NCI-H526 (cell line): Measurements from ENCODE around the gene PTPRM.

Experiments used
- DNase-seq, 2 experiments: peaks; one replicate each; lab custom pipeline; 2025; lab: John Stamatoyannopoulos, UW

Gene PTPRM

GRCh38 chr18:8175501-8176061 is 608.5 kb downstream of the PTPRM start:
- DNase-seq = no peak

- DNase-seq = no peak
Measured at GRCh38 chr18:8176109-8176508, 609.0 kb downstream of the PTPRM start.

GRCh38 chr18:8176554-8176953 is 609.4 kb downstream of the PTPRM start:
- no peak for DNase-seq

GRCh38 chr18:8177330-8178016 is 610.4 kb downstream of the PTPRM start:
- DNase-seq = no peak

- no peak for DNase-seq
Measured at GRCh38 chr18:8186413-8186812, 619.3 kb downstream of the PTPRM start.

- DNase-seq = peak in 1 of 2 experiments; percentile 16
Measured at GRCh38 chr18:8188184-8188583, 621.1 kb downstream of the PTPRM start.

- DNase-seq = no peak
Measured at GRCh38 chr18:8190980-8191379, 623.9 kb downstream of the PTPRM start.

GRCh38 chr18:8194431-8194830 is 627.3 kb downstream of the PTPRM start:
- no peak for DNase-seq

- DNase-seq = no peak
Measured at GRCh38 chr18:8196238-8196637, 629.1 kb downstream of the PTPRM start.

- no peak for DNase-seq
Measured at GRCh38 chr18:8197499-8197898, 630.4 kb downstream of the PTPRM start.

- DNase-seq = no peak
Measured at GRCh38 chr18:8207996-8208395, 640.9 kb downstream of the PTPRM start.

- DNase-seq = no peak
Measured at GRCh38 chr18:8208716-8209115, 641.6 kb downstream of the PTPRM start.

- DNase-seq = no peak
Measured at GRCh38 chr18:8212896-8213780, 646.0 kb downstream of the PTPRM start.

- DNase-seq = no peak
Measured at GRCh38 chr18:8215741-8216140, 648.6 kb downstream of the PTPRM start.

GRCh38 chr18:8217051-8217564 is 650.0 kb downstream of the PTPRM start:
- no peak for DNase-seq

GRCh38 chr18:8218197-8218596 is 651.1 kb downstream of the PTPRM start:
- DNase-seq = no peak

GRCh38 chr18:8221452-8221851 is 654.3 kb downstream of the PTPRM start:
- no peak for DNase-seq

GRCh38 chr18:8224576-8224975 is 657.5 kb downstream of the PTPRM start:
- DNase-seq = no peak

GRCh38 chr18:8229040-8229439 is 661.9 kb downstream of the PTPRM start:
- DNase-seq = no peak

- DNase-seq = no peak
Measured at GRCh38 chr18:8229787-8230186, 662.7 kb downstream of the PTPRM start.

GRCh38 chr18:8231316-8231715 is 664.2 kb downstream of the PTPRM start:
- DNase-seq = no peak

- DNase-seq = no peak
Measured at GRCh38 chr18:8232791-8233190, 665.7 kb downstream of the PTPRM start.

GRCh38 chr18:8235894-8236293 is 668.8 kb downstream of the PTPRM start:
- DNase-seq = no peak
